CD4-positive, CD25-positive, alpha-beta regulatory T cell (primary cell): ENCODE data around the gene ALG3. TPM values are rescaled to one million over a fixed set of nuclear protein-coding genes. Genes with fewer than 3 reads are reported as not detected.

Experiments
- ATAC-seq, 2 donors: fragments of 150-1000 bp; cut with Tn5 transposase; one replicate each; pipeline ENCODE4 v1.10.0; 2021; ENCODE audit warnings: low read depth in 2 of 2, moderate number of reproducible peaks in 2 of 2, moderate library complexity in 1 of 2
- DNase-seq, 3 donors: peaks; one replicate each; pipeline versions ENCODE4 v3.0.0 to v3.0.0-alpha.2; 2012 to 2022; ENCODE audit warnings: mixed read lengths in 1 of 3
- H3K27ac ChIP-seq: one replicate; pipeline ENCODE4 v1.7.0; 2013; ENCODE audit warnings: mild to moderate bottlenecking, low read length; ENCODE audit not compliant: insufficient read depth, poor library complexity, severe bottlenecking
- H3K27me3 ChIP-seq: one replicate; pipeline ENCODE4 v1.7.0; 2013; ENCODE audit warnings: low read length; ENCODE audit not compliant: control insufficient read depth, insufficient read depth
- H3K36me3 ChIP-seq: one replicate; pipeline ENCODE4 v1.7.0; 2013; ENCODE audit warnings: mild to moderate bottlenecking, low read length, moderate library complexity; ENCODE audit not compliant: control insufficient read depth, insufficient read depth
- H3K4me1 ChIP-seq: 2 replicates; pipeline ENCODE4 v1.7.0; 2013; ENCODE audit warnings: mild to moderate bottlenecking, low read length; ENCODE audit not compliant: insufficient read depth, control insufficient read depth, poor library complexity, severe bottlenecking
- H3K4me3 ChIP-seq: one replicate; pipeline ENCODE4 v1.7.0; 2013; ENCODE audit warnings: low read depth, mild to moderate bottlenecking, low read length, moderate library complexity
- H3K9me3 ChIP-seq, 2 experiments: 1 replicate in 1 of 2; 2 replicates in 1 of 2; pipeline ENCODE4 v1.7.0; 2013; ENCODE audit warnings: low read length in 2 of 2, mild to moderate bottlenecking in 1 of 2, moderate library complexity in 1 of 2; ENCODE audit not compliant: control insufficient read depth in 2 of 2
- H3K27ac Mint-ChIP-seq, 3 donors: one replicate each; pipeline ENCODE4 v1.8.0; 2020 to 2022; ENCODE audit warnings: mild to moderate bottlenecking in 3 of 3, mixed read lengths in 3 of 3, moderate library complexity in 2 of 3
- H3K27me3 Mint-ChIP-seq: one replicate; pipeline ENCODE4 v1.8.0; 2022; ENCODE audit warnings: mild to moderate bottlenecking, mixed read lengths
- H3K36me3 Mint-ChIP-seq: one replicate; pipeline ENCODE4 v1.8.0; 2020; ENCODE audit warnings: mixed read lengths
- H3K4me1 Mint-ChIP-seq, 4 donors: one replicate each; pipeline ENCODE4 v1.8.0; 2020 to 2022; ENCODE audit warnings: mixed read lengths in 4 of 4, mild to moderate bottlenecking in 1 of 4
- H3K4me3 Mint-ChIP-seq, 4 donors: one replicate each; pipeline ENCODE4 v1.8.0; 2020 to 2022; ENCODE audit warnings: mild to moderate bottlenecking in 4 of 4, mixed read lengths in 4 of 4, moderate library complexity in 3 of 4
- H3K9me3 Mint-ChIP-seq, 7 donors: one replicate each; pipeline ENCODE4 v1.8.0; 2020 to 2022; ENCODE audit warnings: mixed read lengths in 7 of 7, mild to moderate bottlenecking in 3 of 7, moderate library complexity in 2 of 7
- polyA plus RNA-seq, 4 donors: library from polyadenylated mRNA; unstranded; fragments of 300-500 nt; fragmentation: Illumina TruSeq; gene quantifications; one replicate each; pipeline ENCODE4 v1.2.3, GENCODE V29; 2021
- total RNA-seq: library from RNA; stranded (reverse); gene quantifications from one replicate; pipeline ENCODE4 v1.2.3, GENCODE V29; 2022

Gene ALG3
- total and polyA plus RNA-seq, 5 donors from 2014 or later: 22.6 to 64.0 (median 55.0) TPM

GRCh38 chr3:184262764-184263179 is 14.0 kb upstream of the ALG3 start:
- peaks cover 5% of the 10 kb centered on the region for H3K36me3 Mint-ChIP-seq
- H3K9me3 Mint-ChIP-seq: peaks cover 0 to 8% (median 1%) of the 10 kb centered on the region in 7 donors
- DNase-seq: no peak
- H3K9me3 ChIP-seq: no peaks in the 10 kb centered on the region
- H3K4me1 ChIP-seq: peaks cover 28% of the 10 kb centered on the region
- no peaks in the 10 kb centered on the region for H3K36me3 ChIP-seq
- H3K27me3 Mint-ChIP-seq: peaks cover 58% of the 10 kb centered on the region
- H3K27me3 ChIP-seq: peaks cover 11% of the 10 kb centered on the region
- H3K4me1 Mint-ChIP-seq: peaks cover 0 to 28% (median 18%) of the 10 kb centered on the region in 4 donors
- H3K4me3 ChIP-seq: peak overlapping the region; percentile 19
- H3K27ac ChIP-seq: no peak overlapping the region
- peak overlapping the region; percentile 37 to 73 (median 38) for H3K4me3 Mint-ChIP-seq
- H3K27ac Mint-ChIP-seq: peak overlapping the region in 1 of 3 donors; percentile 42
- no peak for ATAC-seq

- H3K27ac Mint-ChIP-seq: peak overlapping the region in 2 of 3 donors; percentile 13 to 57
- no peaks in the 10 kb centered on the region for H3K36me3 ChIP-seq
- peaks cover 0 to 28% (median 18%) of the 10 kb centered on the region in 4 donors for H3K4me1 Mint-ChIP-seq
- no peaks in the 10 kb centered on the region for H3K9me3 ChIP-seq
- DNase-seq (peak in 1 of 3 donors; percentile 26), ATAC-seq (peak in 1 of 2 donors; percentile 28)
- peak overlapping the region; percentile 69 for H3K4me3 ChIP-seq
- H3K27me3 ChIP-seq: peaks cover 11% of the 10 kb centered on the region
- peaks cover 51% of the 10 kb centered on the region for H3K27me3 Mint-ChIP-seq
- H3K9me3 Mint-ChIP-seq: peaks cover 0 to 4% (median under 1%) of the 10 kb centered on the region in 7 donors
- H3K27ac ChIP-seq: no peak overlapping the region
- peaks cover 5% of the 10 kb centered on the region for H3K36me3 Mint-ChIP-seq
- peaks cover 28% of the 10 kb centered on the region for H3K4me1 ChIP-seq
- H3K4me3 Mint-ChIP-seq: peak overlapping the region; percentile 82 to 88 (median 86)
These were observed 13.3 kb upstream of the ALG3 start for GRCh38 chr3:184261854-184262763.

GRCh38 chr3:184261270-184261853 is 12.6 kb upstream of the ALG3 start, which contains the start of gene CAMK2N2:
CAMK2N2 (minus strand) TSS chr3:184261553; CDS start chr3:184261285, 268 bp downstream.
- peaks cover 28% of the 10 kb centered on the region for H3K4me1 ChIP-seq
- Mint-ChIP-seq H3K4me1 (peaks cover 0 to 28% (median 18%) of the 10 kb centered on the region in 4 donors), H3K36me3 (peaks cover 5% of the 10 kb centered on the region), H3K9me3 (peaks cover 0 to 4% (median 0%) of the 10 kb centered on the region in 7 donors), H3K27ac (peak within 1 kb of the TSS in 2 of 3 donors; percentile 13 to 57), H3K27me3 (peaks cover 46% of the 10 kb centered on the region), H3K4me3 (peak within 1 kb of the TSS; percentile 84 to 89 (median 87))
- peak in 2 of 3 donors; percentile 42 to 59 for DNase-seq
- peaks cover 11% of the 10 kb centered on the region for H3K27me3 ChIP-seq
- no peak within 1 kb of the TSS for H3K27ac ChIP-seq
- H3K9me3 ChIP-seq: no peaks in the 10 kb centered on the region
- peak within 1 kb of the TSS; percentile 69 for H3K4me3 ChIP-seq
- H3K36me3 ChIP-seq: no peaks in the 10 kb centered on the region
- peak; percentile 25 to 43 for ATAC-seq

GRCh38 chr3:184260724-184261269 is 12.0 kb upstream of the ALG3 start:
- H3K4me1 Mint-ChIP-seq: peaks cover 0 to 28% (median 18%) of the 10 kb centered on the region in 4 donors
- no peak for ATAC-seq
- no peak overlapping the region for H3K27ac Mint-ChIP-seq
- H3K4me3 Mint-ChIP-seq: peak overlapping the region; percentile 78 to 89 (median 84)
- H3K27me3 Mint-ChIP-seq: peaks cover 45% of the 10 kb centered on the region
- H3K27me3 ChIP-seq: peaks cover 11% of the 10 kb centered on the region
- peaks cover 5% of the 10 kb centered on the region for H3K36me3 Mint-ChIP-seq
- no peaks in the 10 kb centered on the region for H3K9me3 ChIP-seq
- no peak for DNase-seq
- H3K4me3 ChIP-seq: peak overlapping the region; percentile 44
- H3K4me1 ChIP-seq: peaks cover 28% of the 10 kb centered on the region
- no peak overlapping the region for H3K27ac ChIP-seq
- H3K36me3 ChIP-seq: no peaks in the 10 kb centered on the region
- H3K9me3 Mint-ChIP-seq: peaks cover 0 to 4% (median 0%) of the 10 kb centered on the region in 7 donors

- H3K4me1 Mint-ChIP-seq: peaks cover 0 to 28% (median 19%) of the 10 kb centered on the region in 4 donors
- H3K4me1 ChIP-seq: peaks cover 28% of the 10 kb centered on the region
- H3K36me3 Mint-ChIP-seq: peaks cover 8% of the 10 kb centered on the region
- peaks cover 11% of the 10 kb centered on the region for H3K27me3 ChIP-seq
- peak overlapping the region; percentile 44 for H3K4me3 ChIP-seq
- H3K9me3 ChIP-seq: no peaks in the 10 kb centered on the region
- no peak overlapping the region for H3K27ac ChIP-seq
- no peak overlapping the region for H3K27ac Mint-ChIP-seq
- DNase-seq (peak in 2 of 3 donors; percentile 12 to 37), ATAC-seq (peak; percentile 51 to 61)
- H3K9me3 Mint-ChIP-seq: peaks cover 0 to 4% (median 0%) of the 10 kb centered on the region in 7 donors
- H3K27me3 Mint-ChIP-seq: peaks cover 44% of the 10 kb centered on the region
- peak overlapping the region; percentile 78 to 89 (median 84) for H3K4me3 Mint-ChIP-seq
- H3K36me3 ChIP-seq: no peaks in the 10 kb centered on the region
These were observed 11.3 kb upstream of the ALG3 start for GRCh38 chr3:184259878-184260723.

GRCh38 chr3:184259396-184259877 is 10.7 kb upstream of the ALG3 start:
- Mint-ChIP-seq H3K27me3 (peaks cover 37% of the 10 kb centered on the region), H3K9me3 (peaks cover 0 to 4% (median 0%) of the 10 kb centered on the region in 7 donors), H3K4me3 (peak overlapping the region; percentile 62 to 85 (median 76)), H3K36me3 (peaks cover 8% of the 10 kb centered on the region), H3K4me1 (peaks cover 0 to 28% (median 19%) of the 10 kb centered on the region in 4 donors), H3K27ac (peak overlapping the region in 1 of 3 donors; percentile 26)
- Histone ChIP-seq H3K9me3 (no peaks in the 10 kb centered on the region), H3K4me1 (peaks cover 28% of the 10 kb centered on the region), H3K36me3 (no peaks in the 10 kb centered on the region), H3K27me3 (peaks cover 9% of the 10 kb centered on the region), H3K27ac (no peak overlapping the region), H3K4me3 (no peak overlapping the region)
- DNase-seq (no peak), ATAC-seq (no peak)
